ENCODE data around the gene ZNF423.

GRCh38 chr16:49620869-49621240 lies 235.1 kb downstream of the ZNF423 start:
- TF ChIP-seq, protein P1, sequence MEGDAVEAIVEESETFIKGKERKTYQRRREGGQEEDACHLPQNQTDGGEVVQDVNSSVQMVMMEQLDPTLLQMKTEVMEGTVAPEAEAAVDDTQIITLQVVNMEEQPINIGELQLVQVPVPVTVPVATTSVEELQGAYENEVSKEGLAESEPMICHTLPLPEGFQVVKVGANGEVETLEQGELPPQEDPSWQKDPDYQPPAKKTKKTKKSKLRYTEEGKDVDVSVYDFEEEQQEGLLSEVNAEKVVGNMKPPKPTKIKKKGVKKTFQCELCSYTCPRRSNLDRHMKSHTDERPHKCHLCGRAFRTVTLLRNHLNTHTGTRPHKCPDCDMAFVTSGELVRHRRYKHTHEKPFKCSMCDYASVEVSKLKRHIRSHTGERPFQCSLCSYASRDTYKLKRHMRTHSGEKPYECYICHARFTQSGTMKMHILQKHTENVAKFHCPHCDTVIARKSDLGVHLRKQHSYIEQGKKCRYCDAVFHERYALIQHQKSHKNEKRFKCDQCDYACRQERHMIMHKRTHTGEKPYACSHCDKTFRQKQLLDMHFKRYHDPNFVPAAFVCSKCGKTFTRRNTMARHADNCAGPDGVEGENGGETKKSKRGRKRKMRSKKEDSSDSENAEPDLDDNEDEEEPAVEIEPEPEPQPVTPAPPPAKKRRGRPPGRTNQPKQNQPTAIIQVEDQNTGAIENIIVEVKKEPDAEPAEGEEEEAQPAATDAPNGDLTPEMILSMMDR (IDR thresholded peaks at IDR 0.05): no peak
- TF ChIP-seq POLR2A (IDR thresholded peaks at IDR 0.05): no peak

Data from Peyer's patch (tissue), 4 donors.